HG03342 (cell line): ENCODE data around the gene FUT8.

Experiments
- ATAC-seq: cut with Tn5 transposase; IDR thresholded peaks from one replicate; pipeline ENCODE4 v1.9.1; 2021; ENCODE audit warnings: mild to moderate bottlenecking, moderate library complexity; ENCODE audit not compliant: unreplicated experiment

FUT8 gene

DNA sequence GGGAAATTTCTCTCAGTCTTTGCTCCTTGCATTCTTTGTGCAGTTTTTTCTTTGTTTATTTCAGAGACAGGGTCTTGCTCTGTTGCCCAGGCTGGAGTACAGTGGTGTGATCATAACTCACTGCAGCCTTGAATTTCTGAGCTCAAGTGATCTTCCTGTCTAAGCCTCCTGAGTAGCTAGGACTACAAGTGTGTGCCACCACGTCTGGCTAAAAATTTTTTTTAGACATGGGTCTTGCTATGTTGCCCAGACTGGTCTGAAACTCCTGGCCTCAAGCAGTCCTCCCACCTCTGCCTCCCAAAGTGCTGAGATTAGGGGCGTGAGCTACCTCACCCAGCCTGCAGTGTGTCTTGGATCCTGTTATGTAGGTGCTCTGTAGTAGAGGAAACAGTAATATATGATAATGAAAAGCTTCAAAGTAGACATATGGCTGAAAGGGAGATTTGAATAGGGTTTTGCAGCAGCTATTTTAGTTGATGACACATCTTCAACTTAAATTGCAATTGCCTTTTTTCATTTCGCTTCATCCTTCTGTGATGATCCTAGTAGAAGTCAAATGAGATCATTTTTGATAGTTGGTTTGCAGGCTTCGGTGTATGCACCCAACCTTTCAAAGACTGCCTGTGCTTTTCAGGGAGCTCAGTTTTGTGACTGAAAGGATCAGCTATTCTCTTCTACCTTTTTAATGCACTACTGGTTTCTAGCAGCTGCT lies 75.4 kb downstream of the FUT8 start:
- ATAC-seq, result no peak

DNA sequence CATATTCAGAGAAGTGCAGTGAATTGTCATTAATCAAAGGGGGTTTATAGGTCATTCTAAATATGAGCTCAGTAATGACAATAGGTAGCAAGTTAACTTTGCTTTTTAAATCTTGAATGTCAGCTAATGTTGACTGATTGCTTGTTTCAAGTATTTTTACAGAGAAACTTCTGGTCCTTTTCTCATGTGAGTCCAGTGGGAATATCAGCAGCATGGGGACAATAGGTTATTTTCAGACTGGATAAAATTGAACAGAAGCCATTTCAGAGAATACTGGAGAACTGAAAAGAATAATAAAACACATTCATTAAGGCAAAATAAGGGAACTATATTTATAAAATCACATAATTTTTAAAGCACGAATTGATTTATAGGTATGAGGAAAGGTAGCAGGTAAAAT lies 78.7 kb downstream of the FUT8 start:
- ATAC-seq, result no peak

DNA sequence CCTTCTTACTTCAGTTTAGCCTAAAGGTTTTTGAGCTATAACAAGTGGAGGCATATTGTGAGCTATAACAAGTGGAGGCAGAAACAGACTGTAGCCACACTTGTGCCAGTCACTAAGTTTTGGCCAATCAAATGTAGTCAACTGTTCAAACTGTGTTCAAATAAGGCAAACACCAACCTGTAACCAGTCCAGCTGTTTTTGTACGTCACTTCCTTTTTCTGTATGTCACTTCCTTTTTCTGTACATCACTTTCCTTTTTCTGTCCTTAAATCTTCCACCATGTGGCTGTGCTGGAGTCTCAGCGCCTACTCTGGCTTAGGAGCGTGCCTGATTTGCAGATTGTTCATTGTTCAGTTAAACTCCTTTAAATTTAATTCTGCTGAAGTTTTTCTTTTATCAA lies 79.7 kb downstream of the FUT8 start:
- no peak for ATAC-seq

DNA sequence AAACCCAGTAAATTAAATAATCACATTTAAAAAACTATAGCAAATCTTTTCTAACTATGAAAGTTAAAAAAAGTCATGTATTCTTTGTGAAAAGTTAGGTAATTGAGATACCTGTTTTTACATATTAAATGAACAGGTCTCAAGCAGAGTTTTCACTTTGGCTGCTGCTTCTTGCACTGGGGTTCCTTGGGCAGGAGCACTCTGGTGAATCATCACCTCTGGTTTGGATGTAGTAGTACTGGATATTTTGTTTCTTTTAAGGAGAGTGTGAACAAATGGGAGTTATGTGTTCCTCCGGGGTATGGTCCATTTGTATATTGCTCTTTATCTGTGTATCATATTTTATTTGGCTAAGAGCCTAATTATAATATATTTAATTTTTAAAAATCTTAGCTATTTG lies 82.7 kb downstream of the FUT8 start:
- no peak for ATAC-seq

DNA sequence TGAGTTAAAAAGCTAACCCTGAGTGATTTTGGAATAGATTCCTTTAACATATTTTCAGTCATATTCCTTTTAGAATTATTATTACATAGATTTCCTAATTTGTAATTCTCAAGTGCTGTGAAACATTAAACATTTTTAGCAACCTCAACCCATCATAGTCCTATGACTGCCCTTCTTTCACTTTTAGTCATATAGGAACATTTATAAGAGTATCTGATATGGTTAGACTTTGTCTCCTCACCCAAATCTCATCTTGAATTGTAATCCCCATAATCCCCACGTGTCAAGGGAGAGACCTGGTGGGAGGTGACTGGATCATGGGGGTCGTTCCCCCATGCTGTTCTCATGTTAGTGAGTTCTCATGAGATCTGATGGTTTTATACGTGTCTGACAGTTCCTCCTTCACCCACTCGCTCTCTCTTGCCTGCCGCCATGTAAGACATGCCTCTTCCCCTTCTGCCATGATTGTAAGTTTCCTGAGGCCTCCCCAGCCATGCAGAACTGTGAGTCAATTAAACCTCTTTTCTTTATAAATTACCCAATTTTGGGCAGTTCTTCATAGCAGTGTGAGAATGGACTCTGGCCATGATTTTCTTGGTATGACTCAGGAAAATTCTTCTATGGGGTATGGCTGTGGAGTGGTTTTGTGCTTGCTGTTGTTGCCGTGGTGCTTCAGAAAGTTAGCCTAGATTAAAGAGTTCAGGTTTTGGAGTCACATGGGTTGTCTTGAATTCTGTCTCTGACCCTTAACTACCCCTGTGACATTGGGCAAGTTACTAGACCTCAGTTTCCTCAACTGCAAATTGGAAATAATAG lies 83.9 kb downstream of the FUT8 start:
- no peak for ATAC-seq

DNA sequence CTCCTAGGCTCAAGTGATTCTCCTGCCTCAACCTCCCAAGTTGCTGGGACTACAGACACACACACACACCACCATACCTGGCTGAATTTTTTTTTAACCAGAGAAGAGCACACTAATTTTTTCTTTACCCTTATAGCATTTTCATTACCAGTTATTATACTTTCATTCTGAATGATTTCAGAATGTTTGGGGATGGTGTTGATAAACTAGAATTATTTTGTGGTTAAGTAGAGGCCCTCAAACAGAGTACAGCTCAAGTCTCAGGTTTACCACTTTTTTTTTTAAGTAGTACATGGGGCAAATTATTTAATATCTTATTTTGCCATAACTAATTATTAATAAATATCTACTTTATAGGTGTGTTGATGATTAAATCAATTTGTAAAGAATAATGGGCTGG lies 86.6 kb downstream of the FUT8 start:
- ATAC-seq, result no peak

DNA sequence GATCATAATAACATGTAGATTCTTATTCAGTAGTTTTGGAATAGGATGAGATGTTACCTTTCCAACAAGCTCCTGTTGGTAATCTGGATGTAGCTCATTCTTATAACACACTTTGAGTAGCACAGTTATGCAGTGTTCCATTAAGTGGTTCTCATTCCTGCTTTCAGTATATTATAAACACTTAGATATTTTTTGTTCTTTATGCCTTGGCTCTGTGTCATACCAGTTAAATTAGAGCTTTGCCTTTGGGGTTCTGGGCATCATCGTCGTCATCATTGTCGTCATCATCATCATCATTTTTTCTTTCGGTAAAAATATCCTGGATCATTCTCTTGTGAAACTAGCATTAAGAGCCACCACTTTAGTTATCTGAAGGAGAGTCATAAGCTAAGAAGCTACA lies 87.5 kb downstream of the FUT8 start:
- ATAC-seq, result no peak

DNA sequence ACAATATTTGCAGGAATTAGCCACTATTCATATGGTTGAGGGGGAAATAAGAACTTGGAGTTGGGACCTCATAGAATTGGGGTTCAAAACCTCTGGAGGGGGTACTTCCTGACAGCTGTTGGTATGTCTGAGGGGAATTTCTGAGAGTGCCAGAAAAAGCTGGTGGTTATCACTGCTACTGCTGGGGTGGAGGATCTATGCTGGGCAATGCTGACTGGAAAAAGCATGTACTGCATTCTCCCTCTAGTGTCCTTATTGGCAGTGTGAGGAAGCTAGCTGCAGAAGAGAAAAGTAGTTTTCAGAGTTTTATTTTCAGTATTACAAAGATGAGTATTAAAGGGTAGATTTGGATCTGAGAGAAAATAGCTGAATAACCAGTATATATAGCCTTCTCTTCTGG lies 88.8 kb downstream of the FUT8 start:
- ATAC-seq, result no peak

DNA sequence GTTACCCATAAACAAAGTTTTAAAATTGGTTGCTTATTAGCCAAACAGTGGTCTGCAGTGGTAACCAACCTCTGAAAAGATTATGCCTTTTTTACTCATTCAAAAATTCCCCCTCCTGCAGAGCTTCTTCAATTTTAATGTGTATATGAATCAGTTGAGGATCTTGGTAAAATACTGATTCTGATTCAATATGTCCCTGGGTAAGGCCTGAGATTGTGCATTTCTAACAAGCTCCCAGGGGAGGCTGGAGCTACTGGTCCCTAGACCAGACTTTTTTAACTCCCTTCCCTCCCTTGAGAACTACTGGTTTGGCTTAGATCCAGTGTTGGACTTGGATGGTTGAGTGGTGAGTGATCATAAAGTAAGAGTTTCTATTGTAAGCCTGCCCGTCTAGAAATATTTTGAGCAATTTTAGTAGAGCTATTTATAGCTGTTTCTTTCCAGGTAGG lies 90.2 kb downstream of the FUT8 start:
- peak; percentile 54 for ATAC-seq

DNA sequence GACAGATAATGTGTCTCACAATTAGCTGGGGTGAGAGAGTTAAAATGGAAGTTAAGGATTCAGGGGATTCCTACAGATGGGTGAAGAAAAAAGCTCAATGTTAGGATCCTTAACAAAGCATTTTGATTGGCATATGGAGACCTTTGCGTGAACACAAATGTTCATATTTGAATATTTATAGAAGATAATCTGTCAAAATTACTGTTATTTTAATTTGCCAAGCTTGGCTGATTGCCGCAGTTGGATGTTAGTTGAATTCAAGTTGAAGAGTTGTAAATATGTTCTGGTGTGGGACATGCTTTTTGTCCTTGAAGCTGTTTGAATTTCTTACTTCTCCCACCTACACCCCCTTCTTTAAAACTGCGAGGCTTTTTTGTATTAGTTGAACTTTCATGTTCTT lies 91.2 kb downstream of the FUT8 start:
- ATAC-seq, result no peak

DNA sequence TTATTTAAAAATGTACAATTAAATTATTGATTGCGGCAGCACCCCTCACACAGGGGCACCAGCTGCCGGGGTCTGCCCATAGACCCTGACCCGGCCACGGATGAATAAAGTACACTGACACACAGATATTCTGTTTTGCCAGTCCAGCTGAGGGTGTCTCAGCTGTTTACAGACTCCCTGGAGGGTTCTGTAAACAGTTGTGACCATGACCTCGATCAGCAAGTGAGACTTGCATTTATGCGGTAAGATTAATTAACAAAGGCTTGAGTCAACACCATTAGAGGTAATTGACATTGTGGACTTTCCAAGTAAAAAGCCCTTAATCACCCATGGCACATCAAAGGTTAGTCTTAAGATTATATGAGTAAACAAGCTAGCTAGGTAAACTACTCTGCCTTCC lies 94.3 kb downstream of the FUT8 start:
- no peak for ATAC-seq

DNA sequence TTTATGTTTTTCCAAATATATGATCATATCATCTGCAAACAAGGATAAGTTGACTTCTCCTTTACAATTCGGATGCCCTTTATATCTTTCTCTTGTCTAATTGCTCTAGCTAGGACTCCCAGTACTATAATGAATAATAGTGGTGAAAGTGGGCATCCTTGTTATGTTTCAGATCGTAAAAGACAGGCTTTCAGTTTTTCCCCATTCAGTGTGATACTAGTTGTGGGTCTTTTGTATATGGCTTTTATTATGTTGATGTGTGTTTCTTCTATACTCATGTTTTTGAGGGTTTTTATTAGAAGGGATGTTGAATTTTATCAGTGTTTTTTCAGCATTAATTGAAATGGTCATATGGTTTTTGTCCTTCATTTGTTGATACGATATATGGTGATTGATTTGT lies 97.3 kb downstream of the FUT8 start:
- ATAC-seq, result no peak

DNA sequence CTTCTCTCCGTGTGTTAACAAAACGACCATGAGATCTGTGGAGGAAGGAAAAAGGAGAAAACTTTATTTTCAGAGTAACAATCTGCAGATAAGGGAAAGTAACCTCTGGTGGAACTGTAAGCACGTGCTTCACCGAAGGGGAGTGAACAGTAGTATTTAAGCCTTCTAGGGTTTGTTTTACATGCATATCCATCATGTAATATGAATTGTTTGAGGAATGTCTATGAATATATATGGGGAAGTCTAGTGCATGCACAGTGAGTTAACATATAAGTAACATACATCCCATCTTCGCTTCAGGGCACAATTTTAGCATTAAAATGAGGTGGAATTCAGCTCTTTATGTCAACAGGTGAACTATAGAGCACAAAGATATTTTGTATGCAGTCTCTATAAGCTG lies 101.1 kb downstream of the FUT8 start:
- no peak for ATAC-seq

DNA sequence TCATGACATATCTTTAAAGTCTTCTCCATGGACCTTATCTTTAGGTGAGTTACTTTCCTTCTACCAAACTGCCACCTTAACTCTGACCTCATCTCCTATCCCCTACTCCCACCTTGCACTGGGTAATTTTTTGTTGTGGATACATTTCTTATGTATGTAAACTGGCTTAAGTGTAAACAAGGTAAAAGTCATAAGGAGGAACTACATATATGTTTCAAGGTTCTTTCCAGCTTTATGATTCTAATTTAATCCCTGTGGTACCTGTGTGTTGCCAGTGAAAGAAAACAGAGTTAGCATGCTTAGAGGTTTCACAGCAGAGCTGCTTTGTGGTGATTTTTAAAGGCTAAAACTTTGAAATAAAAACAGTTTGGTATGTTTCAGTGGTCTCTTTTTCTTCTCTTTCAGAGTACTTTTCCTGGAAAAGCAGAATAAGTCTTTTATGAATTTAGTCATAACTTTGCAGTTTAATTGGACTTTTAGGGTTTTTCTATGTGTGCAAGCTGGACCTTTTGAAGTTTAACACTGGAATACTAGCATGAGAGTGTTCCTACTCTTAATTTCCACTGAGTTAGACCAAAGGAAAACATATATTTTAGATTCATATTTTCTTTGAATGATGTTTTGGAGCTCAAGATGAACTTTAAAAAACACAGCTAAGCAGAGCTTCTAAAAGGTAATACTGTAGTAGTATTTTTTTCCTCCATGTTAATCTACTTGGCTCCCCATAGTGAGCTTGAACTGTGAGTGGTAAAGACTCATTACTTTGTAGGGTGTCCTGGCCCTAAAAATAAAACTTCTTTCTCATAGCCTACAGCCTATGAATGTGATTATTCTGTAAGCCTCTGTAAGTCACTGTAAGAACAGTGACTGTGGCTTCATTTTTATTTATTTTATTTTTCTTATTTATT lies 105.4 kb downstream of the FUT8 start:
- no peak for ATAC-seq

DNA sequence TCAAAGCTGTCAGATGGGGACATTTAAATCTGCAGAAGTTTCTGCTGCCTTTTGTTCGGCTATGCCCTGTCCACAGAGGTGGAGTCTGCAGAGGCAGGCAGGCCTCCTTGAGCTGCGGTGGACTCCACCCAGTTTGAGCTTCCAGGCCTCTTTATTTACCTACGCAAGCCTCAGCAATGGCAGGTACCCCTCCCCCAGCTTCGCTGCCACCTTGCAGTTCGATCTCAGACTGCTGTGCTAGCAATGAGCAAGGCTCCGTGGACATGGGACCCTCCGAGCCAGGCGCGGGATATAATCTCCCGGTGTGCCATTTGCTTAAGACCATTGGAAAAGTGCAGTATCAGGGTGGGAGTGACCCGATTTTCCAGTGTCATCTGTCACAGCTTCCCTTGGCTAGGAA lies 115.5 kb downstream of the FUT8 start:
- ATAC-seq, result no peak

DNA sequence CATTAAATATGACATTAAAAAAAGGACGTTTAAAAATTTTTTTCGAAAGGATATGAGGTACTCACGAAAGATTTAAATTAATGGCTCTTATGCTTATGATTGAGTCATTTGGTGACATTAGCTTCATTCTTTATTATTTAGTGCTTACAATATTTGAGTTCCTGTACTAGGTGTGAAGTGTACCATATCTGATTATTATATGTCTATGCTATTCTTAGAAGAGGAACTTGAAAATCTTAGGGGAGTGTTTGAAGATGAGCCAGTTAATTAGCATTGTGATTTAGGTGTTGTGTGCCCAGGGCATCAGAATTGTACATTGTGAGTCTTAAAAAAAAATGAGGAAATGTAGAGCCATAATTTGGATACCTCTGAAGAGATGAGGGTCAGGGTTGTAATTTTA lies 118.6 kb downstream of the FUT8 start:
- ATAC-seq, result no peak

DNA sequence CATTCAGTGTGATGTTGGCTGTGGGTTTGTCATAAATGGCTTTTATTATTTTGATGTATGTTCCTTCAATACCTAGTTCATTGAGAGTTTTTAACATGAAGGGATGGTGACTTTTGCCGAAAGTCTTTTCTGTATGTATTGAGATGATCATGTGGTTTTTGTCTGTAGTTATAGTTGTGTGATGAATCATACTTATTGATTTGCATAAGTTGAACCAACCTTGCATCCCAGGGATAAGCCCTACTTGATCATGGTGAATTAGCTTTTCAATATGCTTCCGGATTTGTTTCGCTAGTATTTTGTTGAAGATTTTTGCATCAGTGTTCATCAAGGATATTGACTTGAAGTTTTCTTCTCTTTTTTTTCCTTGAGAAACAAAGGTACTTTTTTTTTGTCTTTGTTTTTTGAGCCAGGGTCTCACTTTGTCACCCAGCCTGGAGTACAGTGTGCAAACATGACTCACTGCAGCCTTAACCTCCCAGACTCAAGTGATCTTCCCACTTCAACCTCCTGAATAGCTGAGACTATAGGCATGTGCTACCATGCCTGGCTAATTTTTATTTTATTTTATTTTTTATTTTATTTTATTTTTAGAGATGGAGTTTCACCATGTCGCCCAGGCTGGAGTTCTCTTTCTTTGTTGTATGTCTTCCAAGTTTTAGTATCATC lies 121.3 kb downstream of the FUT8 start:
- no peak for ATAC-seq

DNA sequence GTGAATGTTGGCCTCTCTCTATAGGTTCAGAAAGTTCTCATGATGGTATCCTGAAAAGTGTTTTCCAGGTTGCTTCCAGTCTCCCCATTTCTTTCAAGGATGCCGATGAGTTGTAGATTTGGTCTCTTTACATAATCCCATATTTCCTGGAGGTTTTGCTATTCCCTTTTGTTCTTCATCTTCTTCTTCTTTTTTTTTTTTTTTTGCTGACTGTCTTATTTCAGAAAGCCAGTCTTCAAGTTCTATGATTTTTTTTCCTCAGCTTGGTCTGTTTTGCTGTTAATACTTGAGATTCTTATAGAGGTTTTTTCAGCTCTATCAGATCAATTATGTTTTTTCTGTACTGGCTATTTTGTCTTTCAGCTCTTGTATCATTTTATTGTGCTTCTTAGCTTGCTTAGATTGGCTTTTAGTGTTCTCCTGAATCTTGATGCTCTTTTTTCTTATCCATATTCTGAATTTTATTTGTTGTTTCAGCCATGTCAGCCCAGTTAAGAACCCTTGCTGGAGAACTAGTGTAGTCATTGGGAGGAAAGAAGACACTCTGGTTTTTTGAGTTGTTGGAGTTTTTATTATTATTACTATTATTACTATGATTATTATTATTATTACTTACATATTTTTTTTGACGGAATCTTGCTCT lies 124.4 kb downstream of the FUT8 start:
- ATAC-seq, result no peak

DNA sequence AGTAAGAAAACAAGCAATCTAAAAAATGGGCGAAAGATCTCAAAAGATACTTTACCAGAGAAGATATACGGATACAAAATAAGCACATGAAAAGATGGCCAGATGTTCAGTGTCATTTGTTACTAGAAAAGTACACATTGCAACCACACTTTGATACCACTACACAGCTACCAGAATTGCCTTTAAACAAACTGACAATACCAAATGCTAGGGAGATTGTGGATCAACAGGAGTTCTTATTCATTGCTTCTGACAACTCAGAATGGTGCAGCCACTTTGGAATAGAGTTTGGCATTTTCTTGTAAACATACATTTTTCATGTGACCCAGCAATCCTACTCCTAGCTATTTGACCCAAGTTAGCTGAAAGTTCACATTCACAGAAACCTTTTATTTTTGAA lies 136.3 kb downstream of the FUT8 start:
- no peak for ATAC-seq

DNA sequence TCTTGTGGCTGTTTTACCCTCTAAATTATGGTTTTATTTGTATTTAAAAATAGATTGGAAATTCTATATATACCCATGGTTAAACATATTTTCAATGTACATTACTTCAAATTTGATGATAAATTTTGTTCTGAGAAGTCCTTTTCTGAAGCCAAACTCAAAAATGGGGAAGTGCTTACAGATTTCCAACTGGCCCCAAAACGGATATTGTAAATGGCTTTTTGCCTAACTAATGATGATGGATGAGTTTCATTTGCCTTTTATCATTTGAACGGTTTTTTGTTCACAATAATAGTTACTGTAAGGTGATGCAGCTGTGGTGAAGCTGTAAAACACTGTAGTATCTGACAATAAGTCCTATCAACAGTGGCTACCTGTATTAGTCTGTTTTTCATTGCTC lies 136.9 kb downstream of the FUT8 start:
- no peak for ATAC-seq
